ENCODE results near the gene FGF14. TPM values are rescaled to one million over a fixed set of nuclear protein-coding genes. Genes with fewer than 3 reads are reported as not detected.

FGF14 gene
- total and polyA plus RNA-seq, 2 of the 4 experiments (the other 2 are of a cell fraction): under 0.01 TPM; not detected in 1

DNA sequence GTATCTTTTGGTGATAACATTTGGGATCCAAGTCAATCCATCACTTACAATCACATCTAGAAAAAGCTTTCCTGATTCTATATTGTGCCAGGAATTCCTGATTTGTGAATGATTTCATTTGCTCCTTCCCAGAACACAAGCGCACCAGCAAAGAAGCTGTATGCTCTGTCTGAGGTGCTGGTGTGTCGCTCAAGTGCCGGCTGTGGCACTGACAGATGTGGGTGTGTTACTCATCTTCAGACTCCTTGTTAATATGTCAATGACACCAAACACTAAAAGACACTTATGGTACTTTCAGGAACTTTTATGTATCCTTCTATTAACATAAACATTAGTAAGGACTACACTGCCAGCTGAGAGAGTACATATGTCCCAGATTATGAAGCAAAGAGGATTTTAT lies 520.3 kb downstream of the FGF14 start:
- Histone ChIP-seq H3K18ac (ENCODE audit: low read depth, low read length) (no peak overlapping the region), H3K4me1 (ENCODE audit: control insufficient read depth, insufficient read depth, low read length) (no peaks in the 10 kb centered on the region), H3K27me3 (ENCODE audit: control insufficient read depth, insufficient read depth, low read length) (no peaks in the 10 kb centered on the region), H3K79me1 (ENCODE audit: low read depth in 1 of 2, low read length in 2 of 2) (no peaks in the 10 kb centered on the region), H3K4ac (ENCODE audit: low read depth, low read length) (no peak overlapping the region), H3K14ac (replicated peaks; ENCODE audit: low read depth, low read length) (no peak overlapping the region), H3K9me3 (ENCODE audit: control insufficient read depth, insufficient read depth, low read length) (no peaks in the 10 kb centered on the region), H4K8ac (ENCODE audit: low read depth in 2 of 2, low read length in 2 of 2) (no peak overlapping the region), H3K27ac (ENCODE audit: insufficient read depth, low read length) (no peak overlapping the region), H3K36me3 (ENCODE audit: control insufficient read depth, insufficient read depth, low read length) (no peaks in the 10 kb centered on the region), H4K5ac (ENCODE audit: low read depth, low read length) (no peak overlapping the region), H2BK120ac (ENCODE audit: low read depth, low read length) (no peak overlapping the region), H2BK5ac (ENCODE audit: low read depth, low read length, poor library complexity, severe bottlenecking) (no peak overlapping the region), H4K91ac (ENCODE audit: insufficient read depth, low read depth, low read length) (no peak overlapping the region), H3K4me2 (ENCODE audit: low read depth, low read length) (no peak overlapping the region), H2AK9ac (replicated peaks; ENCODE audit: low read depth, low read length, poor library complexity) (no peak overlapping the region), H3K56ac (ENCODE audit: extremely low read depth, insufficient read depth, low read length) (no peak overlapping the region), H3K23ac (ENCODE audit: low read depth, low read length) (no peak overlapping the region), H2BK15ac (ENCODE audit: low read depth, low read length) (no peak overlapping the region), H3K9me1 (ENCODE audit: insufficient read depth, low read length) (no peaks in the 10 kb centered on the region), H3K9ac (ENCODE audit: low read depth, low read length) (no peak overlapping the region), H2AFZ (replicated peaks; ENCODE audit: low read length, poor library complexity) (no peak overlapping the region), H2BK20ac (ENCODE audit: low read depth, low read length) (no peak overlapping the region), H4K20me1 (ENCODE audit: insufficient read depth, low read length) (no peaks in the 10 kb centered on the region), H3K4me3 (ENCODE audit: insufficient read depth, low read depth, low read length) (no peak overlapping the region), H2AK5ac (ENCODE audit: low read depth, low read length) (no peak overlapping the region)
- ATAC-seq (ENCODE audit: low read depth) (no peak), DNase-seq (no peak)
- TF ChIP-seq BHLHE40 (IDR thresholded peaks at IDR 0.05; ENCODE audit: low read depth, low read length) (no peak), FOS (IDR thresholded peaks at IDR 0.05; ENCODE audit: low read depth, low read length) (no peak), NFE2L2 (IDR thresholded peaks at IDR 0.05; ENCODE audit: low read depth, low read length) (no peak)
- TF ChIP-seq, protein P1, sequence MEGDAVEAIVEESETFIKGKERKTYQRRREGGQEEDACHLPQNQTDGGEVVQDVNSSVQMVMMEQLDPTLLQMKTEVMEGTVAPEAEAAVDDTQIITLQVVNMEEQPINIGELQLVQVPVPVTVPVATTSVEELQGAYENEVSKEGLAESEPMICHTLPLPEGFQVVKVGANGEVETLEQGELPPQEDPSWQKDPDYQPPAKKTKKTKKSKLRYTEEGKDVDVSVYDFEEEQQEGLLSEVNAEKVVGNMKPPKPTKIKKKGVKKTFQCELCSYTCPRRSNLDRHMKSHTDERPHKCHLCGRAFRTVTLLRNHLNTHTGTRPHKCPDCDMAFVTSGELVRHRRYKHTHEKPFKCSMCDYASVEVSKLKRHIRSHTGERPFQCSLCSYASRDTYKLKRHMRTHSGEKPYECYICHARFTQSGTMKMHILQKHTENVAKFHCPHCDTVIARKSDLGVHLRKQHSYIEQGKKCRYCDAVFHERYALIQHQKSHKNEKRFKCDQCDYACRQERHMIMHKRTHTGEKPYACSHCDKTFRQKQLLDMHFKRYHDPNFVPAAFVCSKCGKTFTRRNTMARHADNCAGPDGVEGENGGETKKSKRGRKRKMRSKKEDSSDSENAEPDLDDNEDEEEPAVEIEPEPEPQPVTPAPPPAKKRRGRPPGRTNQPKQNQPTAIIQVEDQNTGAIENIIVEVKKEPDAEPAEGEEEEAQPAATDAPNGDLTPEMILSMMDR (conservative IDR thresholded peaks at IDR 0.05; ENCODE audit: low read depth, low read length): no peak
- WGBS, 2 experiments (ENCODE audit: extremely low coverage in 2 of 2, insufficient read length in 1 of 2): no CpG with 5 or more reads among the region's 3 CpGs
- ChIA-PET CTCF (interaction anchor here (1.0 kb wide), 1 partner anchor 80 kb away, joined by 3 read pairs; no protein-coding TSS in a partner anchor), POLR2A (ENCODE audit: unreplicated experiment) (interaction anchor here (0.7 kb wide), 1 partner anchor 136 kb away, joined by 3 read pairs; no protein-coding TSS in a partner anchor)
- intact Hi-C loops (cut with micrococcal nuclease) (no loop called here), in situ Hi-C loops (cut with MboI; ENCODE audit: low sequenced_read_pairs) (no loop called here), dilution Hi-C loops (cut with HindIII; ENCODE audit: low sequenced_read_pairs, unreplicated experiment) (no loop called here)
- no TSS peak for BruUV-seq (replicated peaks)

Data from IMR-90 (cell line).